HCT116 (cell line): ENCODE results near the gene IFT88.

Experiments
- CTCF ChIP-seq, 3 experiments: fragments of 200-600 bp in 1 of 3; sonication (generic) in 1 of 3; IDR thresholded peaks in 2 of 3; conservative IDR thresholded peaks in 1 of 3; 2 replicates each; pipeline ENCODE4 v1.5.1; 2012 to 2017; ENCODE audit warnings: low read depth in 2 of 3, low read length in 2 of 3, antibody characterized with exemption in 1 of 3, borderline replicate concordance in 1 of 3, control low read depth in 1 of 3, mild to moderate bottlenecking in 1 of 3, mixed read lengths in 1 of 3, mixed run types in 1 of 3, moderate library complexity in 1 of 3; ENCODE audit not compliant: insufficient read depth in 1 of 3
- EGR1 ChIP-seq: IDR thresholded peaks from 2 replicates; pipeline ENCODE4 v1.6.1; 2012; ENCODE audit warnings: low read depth
- EZH2 ChIP-seq: fragments of 200-600 bp; sonication (generic); IDR thresholded peaks from 2 replicates; pipeline ENCODE4 v1.6.1; 2017; ENCODE audit warnings: antibody characterized with exemption, mixed run types
- EZH2phosphoT487 ChIP-seq: fragments of 200-600 bp; IDR thresholded peaks from 2 replicates; pipeline ENCODE4 v1.6.1; 2018; ENCODE audit warnings: antibody characterized with exemption, borderline replicate concordance
- POLR2A ChIP-seq: IDR thresholded peaks from 2 replicates; pipeline ENCODE4 v1.7.0; 2011; ENCODE audit warnings: borderline replicate concordance; ENCODE audit not compliant: insufficient read depth, insufficient read length; ENCODE audit errors: extremely low read depth
- POLR2AphosphoS5 ChIP-seq: IDR thresholded peaks from 2 replicates; pipeline ENCODE4 v1.6.1; 2011; ENCODE audit warnings: mild to moderate bottlenecking, low read depth, low read length, moderate library complexity
- RAD21 ChIP-seq: IDR thresholded peaks from 2 replicates; pipeline ENCODE4 v1.6.1; 2012; ENCODE audit warnings: low read depth, mild to moderate bottlenecking
- ZNF274 ChIP-seq: fragments of 200-500 bp; sonication (Bioruptor generic); IDR thresholded peaks from 2 replicates; pipeline ENCODE4 v1.6.1; 2014; ENCODE audit warnings: mild to moderate bottlenecking, low read depth, low read length, inconsistent platforms

DNA sequence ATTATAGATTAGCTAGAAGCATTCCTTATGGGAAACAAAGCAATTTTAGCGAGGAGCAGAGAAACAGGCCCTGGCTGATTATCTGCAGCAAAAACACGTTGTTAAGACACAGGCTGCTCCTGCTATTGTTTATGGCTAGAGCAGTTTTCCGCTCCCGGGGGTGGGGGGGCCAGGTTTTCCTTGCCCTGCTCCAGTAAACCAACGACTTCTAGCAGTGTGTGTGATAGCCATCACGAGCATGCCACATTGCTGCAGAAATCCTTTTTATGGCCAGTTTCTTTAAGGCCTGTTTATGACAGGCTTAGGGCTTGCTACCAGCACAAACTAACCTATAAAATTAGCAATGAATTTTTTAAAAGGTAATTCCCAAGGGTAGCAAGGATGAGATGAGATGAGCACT is 118.1 kb downstream of the IFT88 start:
- no peak for TF ChIP-seq CTCF (IDR thresholded peaks at IDR 0.05 in 2 of 3, conservative IDR thresholded peaks at IDR 0.05 in 1 of 3; ENCODE audit: borderline replicate concordance in 1 of 3, insufficient read depth in 1 of 3, low read depth in 2 of 3, low read length in 2 of 3)
- no peak for TF ChIP-seq POLR2A
- no peak for TF ChIP-seq ZNF274
- TF ChIP-seq POLR2AphosphoS5, result no peak
- TF ChIP-seq RAD21, result no peak
- TF ChIP-seq EGR1, result no peak
- no peak for TF ChIP-seq EZH2
- TF ChIP-seq EZH2phosphoT487, result no peak
